Heart left ventricle (tissue), 16 donors: Measurements from ENCODE around the gene SPSB3. TPM values are rescaled to one million over a fixed set of nuclear protein-coding genes. Genes with fewer than 3 reads are reported as not detected.

ENCODE experiments used
- ATAC-seq, 4 donors: fragments of 200-7000 bp; cut with Tn5 transposase; one replicate each; pipeline ENCODE4 v1.9.1; 2020 to 2022; ENCODE audit warnings: moderate library complexity in 4 of 4, mild to moderate bottlenecking in 3 of 4, moderate number of reproducible peaks in 1 of 4
- DNase-seq, 5 donors: peaks; one replicate each; pipeline ENCODE4 v3.0.0-alpha.2; 2020
- H3K27ac ChIP-seq, 12 donors: fragments of 200-600 bp; sonication (generic) in 4 of 12; one replicate each; pipeline versions ENCODE4 v1.5.0 to v1.8.0; 2016 to 2022; ENCODE audit warnings: mild to moderate bottlenecking in 2 of 12
- H3K27me3 ChIP-seq, 9 donors: fragments of 200-600 bp; sonication (generic) in 2 of 9; one replicate each; pipeline versions ENCODE4 v1.5.1 to v1.8.0; 2016 to 2022; ENCODE audit warnings: mild to moderate bottlenecking in 3 of 9
- H3K36me3 ChIP-seq, 9 donors: fragments of 200-600 bp; sonication (generic) in 2 of 9; one replicate each; pipeline versions ENCODE4 v1.5.0 to v1.8.0; 2018 to 2022; ENCODE audit warnings: mild to moderate bottlenecking in 2 of 9
- H3K4me1 ChIP-seq, 12 donors: fragments of 200-600 bp; sonication (generic) in 4 of 12; one replicate each; pipeline versions ENCODE4 v1.5.0 to v1.8.0; 2016 to 2022; ENCODE audit warnings: mild to moderate bottlenecking in 3 of 12
- H3K4me3 ChIP-seq, 12 donors: fragments of 200-600 bp; sonication (generic) in 4 of 12; one replicate each; pipeline versions ENCODE4 v1.5.0 to v1.8.0; 2017 to 2022; ENCODE audit warnings: mild to moderate bottlenecking in 9 of 12, moderate library complexity in 4 of 12
- H3K9me3 ChIP-seq, 12 donors: fragments of 200-600 bp; sonication (generic) in 4 of 12; one replicate each; pipeline versions ENCODE4 v1.5.0 to v1.8.0; 2016 to 2022; ENCODE audit warnings: mild to moderate bottlenecking in 1 of 12
- POLR2A ChIP-seq, 2 donors: fragments of 450-650 bp; IDR thresholded peaks; one replicate each; pipeline ENCODE4 v1.6.1; 2017; ENCODE audit warnings: antibody characterized with exemption in 2 of 2, mild to moderate bottlenecking in 2 of 2, moderate library complexity in 2 of 2
- WGBS, 4 donors: extraction: QIAGEN DNeasy Blood & Tissue Kit in 2 of 4; methylation state at CpG; one replicate each; pipeline versions ENCODE4 v1.1.5 to v1.1.7; 2013 to 2018; 5-methylcytosine and 5-hydroxymethylcytosine counted together
- intact Hi-C, 10 donors: fragments of 100-400 bp; cut with DNase I; formaldehyde crosslinking; loops; one replicate each; pipeline versions ENCODE4 v1.11.1 to v1.14.2; 2022
- microRNA-seq, 4 donors: library from miRNA; unstranded; fragments of <30 nt; microRNA quantifications; one replicate each; pipeline versions ENCODE4 to v1.2.0, GENCODE V29; 2017 to 2020
- polyA plus RNA-seq, 2 donors: library from polyadenylated mRNA; stranded (reverse); fragments of 200-250 nt; gene quantifications; one replicate each; pipeline ENCODE4 v1.2.3, GENCODE V29; 2013
- total RNA-seq, 9 donors: library from RNA; depleted of rRNA in 2 of 9; stranded (reverse); fragments of >200 nt in 2 of 9; fragmentation: NEBNext Ultra II Directional in 3 of 9; extraction: Animal tissue kit (Norgen Biotek cat#: 25700) in 3 of 9; gene quantifications; one replicate each; pipeline versions ENCODE4 v1.1.0 to v1.2.4, GENCODE V29; 2016 to 2023
- TF ChIP-seq, protein P1 (sequence below), 12 donors: fragments of 200-600 bp; sonication (generic) in 4 of 12; IDR thresholded peaks; one replicate each; pipeline versions ENCODE4 v1.5.0 to v1.8.0; 2018 to 2022; ENCODE audit warnings: antibody characterized with exemption in 12 of 12, mild to moderate bottlenecking in 5 of 12
- donor health status: ischemic (EF 13 %, LVEDD 7.1; RV severe dilation, severe dysfunction).
- donor health status: healthy with polysubstance abuse.
- donor health status: DM: no; HTN: yes; CAD: no.
- donor health status: DM: no; HTN: no; CAD: no.
- donor health status: ischemic (EF 25% LVEDD 6.9; RV normal size, moderate dysfunction).
- donor health status: ischemic (EF 25% LVEDD 5.7; RV mildly dilated, moderate dysfunction).
- donor health status: healthy.
- donor health status: DM: yes; HTN: yes; CAD: no.
- donor health status: ischemic (EF 35%, LVEDD 5.7; RV mildly dilated, moderate dysfunction).
- donor health status: nonischemic (EF 11% LVEDD 7.7; RV severe dilation, severe dysfunction).
- donor health status: DM: yes; HTN: yes; CAD: no.
- donor health status: PGD.
- donor health status: ischemic (EF 29% LVEDD 5.4; RV normal size, mild dysfunction).
- donor health status: nonischemic (EF 23%, LVEDD 6.1; RV moderate dilation, normal function).

Gene SPSB3
- total and polyA plus RNA-seq, 11 donors = 25.8 to 100 (median 32.4) TPM

DNA sequence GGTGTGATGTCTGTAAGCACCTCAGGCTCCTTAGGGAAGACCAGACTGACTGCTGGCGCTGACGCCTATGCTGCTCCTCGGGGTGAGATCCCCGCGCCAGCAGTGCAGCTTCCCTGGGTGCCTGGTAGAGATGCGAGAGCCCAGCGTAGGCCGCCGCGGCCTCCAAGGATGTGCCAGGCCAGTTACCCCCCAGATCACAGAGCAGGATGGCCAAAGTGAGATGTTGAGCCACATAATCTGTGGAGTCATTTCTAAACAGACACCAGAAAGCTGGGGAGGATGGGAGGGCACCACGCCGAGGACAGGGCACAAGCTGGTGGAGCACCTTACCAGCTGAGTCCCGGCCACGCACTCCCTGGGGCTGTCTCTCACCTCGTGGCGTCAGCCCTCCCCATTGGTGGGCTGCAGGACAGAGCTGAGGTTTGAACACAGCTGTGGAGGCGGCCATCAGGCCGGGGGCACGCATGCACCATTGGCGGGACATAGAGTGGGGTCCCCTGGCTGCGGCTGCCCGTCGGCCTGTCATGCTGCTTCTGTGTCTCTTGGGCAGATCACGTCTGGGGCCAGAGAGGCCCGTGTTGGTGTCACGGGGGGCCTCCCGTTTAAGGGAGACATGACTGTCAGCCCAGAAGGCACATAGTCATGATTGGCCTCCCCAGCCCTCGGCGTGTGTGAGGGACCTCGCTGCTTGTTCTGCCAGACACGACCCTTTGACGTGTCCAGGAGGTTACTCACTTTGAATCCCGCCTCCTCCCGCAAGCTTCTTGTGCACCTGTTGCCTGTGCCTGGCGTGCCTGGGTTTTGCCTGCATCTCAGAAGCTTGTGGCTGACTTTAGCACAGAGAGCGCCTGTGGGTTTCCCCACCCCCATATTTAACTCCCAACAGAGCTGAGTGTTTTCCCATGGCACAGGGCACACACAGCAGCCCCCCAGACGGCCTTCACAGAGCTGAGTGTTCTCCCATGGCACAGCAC lies 54.4 kb downstream of the SPSB3 start:
- no peak overlapping the region for H3K4me3 ChIP-seq
- peaks cover 0 to 25% (median 10%) of the 10 kb centered on the region in 12 donors for H3K4me1 ChIP-seq
- H3K36me3 ChIP-seq = peaks cover 0 to 83% (median 72%) of the 10 kb centered on the region in 9 donors
- no peak overlapping the region for H3K27ac ChIP-seq
- TF ChIP-seq POLR2A (IDR thresholded peaks at IDR 0.05) = no peak
- TF ChIP-seq, protein P1, sequence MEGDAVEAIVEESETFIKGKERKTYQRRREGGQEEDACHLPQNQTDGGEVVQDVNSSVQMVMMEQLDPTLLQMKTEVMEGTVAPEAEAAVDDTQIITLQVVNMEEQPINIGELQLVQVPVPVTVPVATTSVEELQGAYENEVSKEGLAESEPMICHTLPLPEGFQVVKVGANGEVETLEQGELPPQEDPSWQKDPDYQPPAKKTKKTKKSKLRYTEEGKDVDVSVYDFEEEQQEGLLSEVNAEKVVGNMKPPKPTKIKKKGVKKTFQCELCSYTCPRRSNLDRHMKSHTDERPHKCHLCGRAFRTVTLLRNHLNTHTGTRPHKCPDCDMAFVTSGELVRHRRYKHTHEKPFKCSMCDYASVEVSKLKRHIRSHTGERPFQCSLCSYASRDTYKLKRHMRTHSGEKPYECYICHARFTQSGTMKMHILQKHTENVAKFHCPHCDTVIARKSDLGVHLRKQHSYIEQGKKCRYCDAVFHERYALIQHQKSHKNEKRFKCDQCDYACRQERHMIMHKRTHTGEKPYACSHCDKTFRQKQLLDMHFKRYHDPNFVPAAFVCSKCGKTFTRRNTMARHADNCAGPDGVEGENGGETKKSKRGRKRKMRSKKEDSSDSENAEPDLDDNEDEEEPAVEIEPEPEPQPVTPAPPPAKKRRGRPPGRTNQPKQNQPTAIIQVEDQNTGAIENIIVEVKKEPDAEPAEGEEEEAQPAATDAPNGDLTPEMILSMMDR (IDR thresholded peaks at IDR 0.05) = no peak
- WGBS, 4 donors = 88 to 94% (median 93%) methylated on average over 4 to 37 of the region's 37 CpGs
- ATAC-seq (peak in 1 of 4 donors; percentile 8), DNase-seq (no peak)
- no peaks in the 10 kb centered on the region for H3K9me3 ChIP-seq
- intact Hi-C loops = no loop called here
- H3K27me3 ChIP-seq = no peaks in the 10 kb centered on the region

Small RNA genes lying within 50 kb of the gene (microRNA-seq; reads per million reads assigned to microRNA genes)
- gene MIR3177 = 0 to 3.9 (median 1.6) reads per million in 4 donors

Other genes with a start within 250 kb of the SPSB3 start
- gene TMEM204, start 248.9 kb downstream of the SPSB3 start, total RNA-seq = 10 to 100 TPM; 14.0 to 64.2 (median 19.5) TPM
- gene TMEM204, start 248.9 kb downstream of the SPSB3 start, polyA plus RNA-seq = 10 to 100 TPM; 29.0 to 37.4 TPM
- gene IFT140, start 170.5 kb downstream of the SPSB3 start, total RNA-seq = 10 to 100 TPM in 1 of 9 donors, 1 to 10 TPM in 8; 6.0 to 10.1 (median 8.0) TPM
- gene IFT140, start 170.5 kb downstream of the SPSB3 start, polyA plus RNA-seq = 10 to 100 TPM in 1 of 2 donors, 1 to 10 TPM in 1; 4.8 to 10.2 TPM
- gene CRAMP1, start 170.2 kb downstream of the SPSB3 start, total RNA-seq = 10 to 100 TPM in 6 of 9 donors, 1 to 10 TPM in 3; 7.5 to 16.9 (median 10.7) TPM
- gene CRAMP1, start 170.2 kb downstream of the SPSB3 start, polyA plus RNA-seq = 1 to 10 TPM; 6.2 to 7.9 TPM
- 10 to 100 TPM; 11.7 to 50.4 (median 34.1) TPM for gene JPT2, start 104.3 kb downstream of the SPSB3 start, total RNA-seq
- gene JPT2, start 104.3 kb downstream of the SPSB3 start, polyA plus RNA-seq = 10 to 100 TPM; 11.0 to 76.1 TPM
- gene MAPK8IP3, start 76.4 kb downstream of the SPSB3 start, total RNA-seq = 10 to 100 TPM; 29.5 to 71.3 (median 63.1) TPM
- 10 to 100 TPM; 29.5 to 70.2 TPM for gene MAPK8IP3, start 76.4 kb downstream of the SPSB3 start, polyA plus RNA-seq
- 10 to 100 TPM; 24.4 to 68.3 (median 31.3) TPM for gene NME3, start 11.0 kb downstream of the SPSB3 start, total RNA-seq
- gene NME3, start 11.0 kb downstream of the SPSB3 start, polyA plus RNA-seq = 10 to 100 TPM; 27.4 to 86.4 TPM
- gene EME2, start 9.8 kb downstream of the SPSB3 start, total RNA-seq = 10 to 100 TPM in 2 of 9 donors, 1 to 10 TPM in 7; 3.4 to 12.9 (median 6.0) TPM
- 1 to 10 TPM; 3.6 to 7.8 TPM for gene EME2, start 9.8 kb downstream of the SPSB3 start, polyA plus RNA-seq
- 100 to 1,000 TPM in 2 of 9 donors, 10 to 100 TPM in 7; 58.0 to 123 (median 79.3) TPM for gene MRPS34, start 9.4 kb downstream of the SPSB3 start, total RNA-seq
- gene MRPS34, start 9.4 kb downstream of the SPSB3 start, polyA plus RNA-seq = 100 to 1,000 TPM; 117 to 118 TPM
- 10 to 100 TPM; 26.7 to 81.9 (median 30.1) TPM for gene NUBP2, start 389 bp upstream of the SPSB3 start, total RNA-seq
- 10 to 100 TPM; 41.2 to 63.1 TPM for gene NUBP2, start 389 bp upstream of the SPSB3 start, polyA plus RNA-seq
- under 1 TPM in 2 of 9 donors, not detected in 7; 0.12 to 0.38 TPM for gene IGFALS, start 11.1 kb upstream of the SPSB3 start, total RNA-seq
- gene IGFALS, start 11.1 kb upstream of the SPSB3 start, polyA plus RNA-seq = under 1 TPM in 1 of 2 donors, not detected in 1; 0.23 TPM
- 100 to 1,000 TPM; 111 to 358 (median 165) TPM for gene HAGH, start 44.3 kb upstream of the SPSB3 start, total RNA-seq
- gene HAGH, start 44.3 kb upstream of the SPSB3 start, polyA plus RNA-seq = 100 to 1,000 TPM; 155 to 226 TPM
- 10 to 100 TPM; 19.2 to 83.8 (median 28.4) TPM for gene FAHD1, start 44.6 kb upstream of the SPSB3 start, total RNA-seq
- gene FAHD1, start 44.6 kb upstream of the SPSB3 start, polyA plus RNA-seq = 10 to 100 TPM; 46.8 to 47.4 TPM
- gene MEIOB, start 89.6 kb upstream of the SPSB3 start, total RNA-seq = not detected
- not detected for gene MEIOB, start 89.6 kb upstream of the SPSB3 start, polyA plus RNA-seq
- gene HS3ST6, start 135.8 kb upstream of the SPSB3 start, total RNA-seq = not detected
- not detected for gene HS3ST6, start 135.8 kb upstream of the SPSB3 start, polyA plus RNA-seq
- 10 to 100 TPM; 12.4 to 49.2 (median 31.1) TPM for gene MSRB1, start 160.6 kb upstream of the SPSB3 start, total RNA-seq
- gene MSRB1, start 160.6 kb upstream of the SPSB3 start, polyA plus RNA-seq = 10 to 100 TPM; 48.4 to 70.2 TPM
- 100 to 1,000 TPM; 117 to 279 (median 216) TPM for gene RPL3L, start 172.1 kb upstream of the SPSB3 start, total RNA-seq
- gene RPL3L, start 172.1 kb upstream of the SPSB3 start, polyA plus RNA-seq = 100 to 1,000 TPM in 1 of 2 donors, 10 to 100 TPM in 1; 86.5 to 180 TPM
- gene NDUFB10, start 177.0 kb upstream of the SPSB3 start, total RNA-seq = 1,000 to 10,000 TPM in 2 of 9 donors, 100 to 1,000 TPM in 7; 316 to 1,519 (median 542) TPM
- 1,000 to 10,000 TPM in 1 of 2 donors, 100 to 1,000 TPM in 1; 732 to 1,618 TPM for gene NDUFB10, start 177.0 kb upstream of the SPSB3 start, polyA plus RNA-seq
- gene RPS2, start 182.3 kb upstream of the SPSB3 start, total RNA-seq = 1,000 to 10,000 TPM in 4 of 9 donors, 100 to 1,000 TPM in 5; 673 to 1,554 (median 968) TPM
- 1,000 to 10,000 TPM; 1,419 to 2,484 TPM for gene RPS2, start 182.3 kb upstream of the SPSB3 start, polyA plus RNA-seq
- not detected for gene RNF151, start 184.3 kb upstream of the SPSB3 start, total RNA-seq
- gene RNF151, start 184.3 kb upstream of the SPSB3 start, polyA plus RNA-seq = not detected
- gene TBL3, start 189.5 kb upstream of the SPSB3 start, total RNA-seq = 10 to 100 TPM; 19.3 to 68.7 (median 21.5) TPM
- gene TBL3, start 189.5 kb upstream of the SPSB3 start, polyA plus RNA-seq = 10 to 100 TPM; 57.9 to 59.5 TPM
- not detected for gene NOXO1, start 198.9 kb upstream of the SPSB3 start, total RNA-seq
- gene NOXO1, start 198.9 kb upstream of the SPSB3 start, polyA plus RNA-seq = under 1 TPM; 0.06 to 0.15 TPM
- gene GFER, start 201.6 kb upstream of the SPSB3 start, total RNA-seq = 10 to 100 TPM; 18.0 to 29.9 (median 23.5) TPM
- 10 to 100 TPM; 36.6 to 51.1 TPM for gene GFER, start 201.6 kb upstream of the SPSB3 start, polyA plus RNA-seq
- 1 to 10 TPM in 3 of 9 donors, under 1 TPM in 6; 0.19 to 1.3 (median 0.86) TPM for gene SYNGR3, start 207.4 kb upstream of the SPSB3 start, total RNA-seq
- gene SYNGR3, start 207.4 kb upstream of the SPSB3 start, polyA plus RNA-seq = 1 to 10 TPM in 1 of 2 donors, under 1 TPM in 1; 0.53 to 2.7 TPM
- 10 to 100 TPM; 10.9 to 47.4 (median 17.0) TPM for gene ZNF598, start 227.2 kb upstream of the SPSB3 start, total RNA-seq
- gene ZNF598, start 227.2 kb upstream of the SPSB3 start, polyA plus RNA-seq = 10 to 100 TPM in 1 of 2 donors, 1 to 10 TPM in 1; 9.4 to 33.8 TPM
- under 1 TPM in 1 of 9 donors, not detected in 8; 0.69 TPM for gene NPW, start 237.2 kb upstream of the SPSB3 start, total RNA-seq
- under 1 TPM in 1 of 2 donors, not detected in 1; 0.19 TPM for gene NPW, start 237.2 kb upstream of the SPSB3 start, polyA plus RNA-seq
- gene NHERF2, start 244.3 kb upstream of the SPSB3 start, total RNA-seq = 100 to 1,000 TPM; 124 to 496 (median 227) TPM
- gene NHERF2, start 244.3 kb upstream of the SPSB3 start, polyA plus RNA-seq = 100 to 1,000 TPM; 213 to 396 TPM